H9 (cell line): ENCODE measurements around the gene P2RY12. TPM values are rescaled to one million over a fixed set of nuclear protein-coding genes. Genes with fewer than 3 reads are reported as not detected.

ENCODE experiments used
- DNase-seq: peaks from one replicate; pipeline ENCODE4 v3.0.0-alpha.2; 2017
- H2AFZ ChIP-seq: one replicate; pipeline ENCODE4 v1.6.1; 2013; ENCODE audit warnings: mild to moderate bottlenecking, low read length, control low read depth, moderate library complexity
- H2AK5ac ChIP-seq: 2 replicates; pipeline ENCODE4 v1.6.1; 2013; ENCODE audit warnings: low read length, control low read depth, mixed read lengths; ENCODE audit not compliant: insufficient read length
- H2BK120ac ChIP-seq: one replicate; pipeline ENCODE4 v1.6.1; 2013; ENCODE audit warnings: low read depth, mild to moderate bottlenecking, low read length, control low read depth, inconsistent platforms; ENCODE audit not compliant: poor library complexity, severe bottlenecking
- H2BK12ac ChIP-seq: 2 replicates; pipeline ENCODE4 v1.6.1; 2013; ENCODE audit warnings: low read length, control low read depth, mixed read lengths, low read depth; ENCODE audit not compliant: insufficient read length
- H2BK15ac ChIP-seq: 2 replicates; pipeline ENCODE4 v1.6.1; 2013; ENCODE audit warnings: low read depth, low read length, control low read depth
- H2BK20ac ChIP-seq: one replicate; pipeline ENCODE4 v1.6.1; 2013; ENCODE audit warnings: low read depth, mild to moderate bottlenecking, low read length, control low read depth, inconsistent platforms; ENCODE audit not compliant: poor library complexity, severe bottlenecking
- H2BK5ac ChIP-seq: 2 replicates; pipeline ENCODE4 v1.6.1; 2013; ENCODE audit warnings: low read length, control low read depth, mixed read lengths; ENCODE audit not compliant: insufficient read length
- H3K14ac ChIP-seq: 2 replicates; pipeline ENCODE4 v1.6.1; 2013; ENCODE audit warnings: low read length, control low read depth; ENCODE audit not compliant: insufficient read depth
- H3K18ac ChIP-seq: 2 replicates; pipeline ENCODE4 v1.6.1; 2013; ENCODE audit warnings: low read depth, mild to moderate bottlenecking, mixed read lengths, low read length, control low read depth; ENCODE audit not compliant: insufficient read length
- H3K23ac ChIP-seq: 2 replicates; pipeline ENCODE4 v1.6.1; 2013; ENCODE audit warnings: low read length, control low read depth, mixed read lengths, low read depth; ENCODE audit not compliant: insufficient read length
- H3K23me2 ChIP-seq: 2 replicates; pipeline ENCODE4 v1.6.1; 2013; ENCODE audit warnings: low read depth, mild to moderate bottlenecking, mixed read lengths, low read length, control low read depth; ENCODE audit not compliant: insufficient read length, poor library complexity, severe bottlenecking
- H3K27ac ChIP-seq: 2 replicates; pipeline ENCODE4 v1.5.1; 2013; ENCODE audit warnings: low read length, control low read depth, mixed read lengths, low read depth; ENCODE audit not compliant: insufficient read length
- H3K27me3 ChIP-seq: 2 replicates; pipeline ENCODE4 v1.6.1; 2013; ENCODE audit warnings: low read length, control low read depth, inconsistent platforms; ENCODE audit not compliant: insufficient read depth
- H3K4ac ChIP-seq: 2 replicates; pipeline ENCODE4 v1.6.1; 2013; ENCODE audit warnings: low read depth, mild to moderate bottlenecking, control low read depth, inconsistent platforms, low read length, moderate library complexity
- H3K4me1 ChIP-seq: 2 replicates; pipeline ENCODE4 v1.6.1; 2013; ENCODE audit warnings: low read length, control low read depth, inconsistent platforms; ENCODE audit not compliant: insufficient read depth
- H3K4me2 ChIP-seq: 2 replicates; pipeline ENCODE4 v1.6.1; 2013; ENCODE audit warnings: low read length, control low read depth, mixed read lengths; ENCODE audit not compliant: insufficient read length, insufficient read depth
- H3K56ac ChIP-seq: 2 replicates; pipeline ENCODE4 v1.6.1; 2013; ENCODE audit warnings: low read depth, mild to moderate bottlenecking, mixed read lengths, low read length, control low read depth; ENCODE audit not compliant: insufficient read length
- H3K79me1 ChIP-seq: 2 replicates; pipeline ENCODE4 v1.6.1; 2013; ENCODE audit warnings: low read depth, mild to moderate bottlenecking, moderate library complexity, low read length, control low read depth, inconsistent platforms; ENCODE audit not compliant: insufficient read depth, poor library complexity, severe bottlenecking
- H3K79me2 ChIP-seq: 2 replicates; pipeline ENCODE4 v1.6.1; 2013; ENCODE audit warnings: low read length, control low read depth, inconsistent platforms; ENCODE audit not compliant: insufficient read depth
- H3K9ac ChIP-seq: 2 replicates; pipeline ENCODE4 v1.6.1; 2013; ENCODE audit warnings: low read length, control low read depth, mixed read lengths; ENCODE audit not compliant: insufficient read length; ENCODE audit errors: extremely low read depth
- H3K9me3 ChIP-seq: one replicate; pipeline ENCODE4 v1.6.1; 2013; ENCODE audit warnings: low read depth, low read length, inconsistent platforms; ENCODE audit not compliant: control insufficient read depth
- H3T11ph ChIP-seq: one replicate; pipeline ENCODE4 v1.6.1; 2013; ENCODE audit warnings: mild to moderate bottlenecking, low read length, control low read depth, inconsistent platforms
- H4K20me1 ChIP-seq: one replicate; pipeline ENCODE4 v1.6.1; 2013; ENCODE audit not compliant: control insufficient read depth, insufficient read length, insufficient read depth
- H4K5ac ChIP-seq: 2 replicates; pipeline ENCODE4 v1.6.1; 2013; ENCODE audit warnings: low read depth, mild to moderate bottlenecking, mixed read lengths, low read length, control low read depth; ENCODE audit not compliant: insufficient read length
- H4K8ac ChIP-seq: replicated peaks from 2 replicates; pipeline ENCODE4 v1.6.1; 2013; ENCODE audit warnings: low read length, control low read depth, mixed read lengths, low read depth; ENCODE audit not compliant: insufficient read length
- H4K91ac ChIP-seq: 2 replicates; pipeline ENCODE4 v1.6.1; 2013; ENCODE audit warnings: low read depth, mild to moderate bottlenecking, moderate library complexity, mixed read lengths, low read length, control low read depth; ENCODE audit not compliant: insufficient read length
- H3K27ac Mint-ChIP-seq, 3 experiments: 2 replicates in 2 of 3; 3 replicates in 1 of 3; pipeline ENCODE4 v1.8.0; 2020 to 2021; ENCODE audit warnings: mixed read lengths in 3 of 3, mild to moderate bottlenecking in 1 of 3, moderate library complexity in 1 of 3
- H3K27me3 Mint-ChIP-seq: 2 replicates; pipeline ENCODE4 v1.8.0; 2021; ENCODE audit warnings: low read depth, mild to moderate bottlenecking, moderate library complexity, mixed read lengths
- H3K36me3 Mint-ChIP-seq, 3 experiments: 2 replicates in 2 of 3; 3 replicates in 1 of 3; pipeline ENCODE4 v1.8.0; 2020 to 2021; ENCODE audit warnings: low read depth in 3 of 3, mixed read lengths in 3 of 3; ENCODE audit not compliant: insufficient read depth in 1 of 3
- H3K4me1 Mint-ChIP-seq, 2 experiments: 2 replicates each; pipeline ENCODE4 v1.8.0; 2020; ENCODE audit warnings: mixed read lengths in 2 of 2
- H3K4me3 Mint-ChIP-seq, 2 experiments: 2 replicates in 1 of 2; 3 replicates in 1 of 2; pipeline ENCODE4 v1.8.0; 2020 to 2021; ENCODE audit warnings: mild to moderate bottlenecking in 2 of 2, mixed read lengths in 2 of 2, moderate library complexity in 1 of 2
- H3K9me3 Mint-ChIP-seq, 2 experiments: 2 replicates in 1 of 2; 3 replicates in 1 of 2; pipeline ENCODE4 v1.8.0; 2020; ENCODE audit warnings: mild to moderate bottlenecking in 2 of 2, mixed read lengths in 2 of 2, moderate library complexity in 1 of 2
- CTCF ChIP-seq: fragments of 200-600 bp; sonication (generic); conservative IDR thresholded peaks from 3 replicates; pipeline ENCODE4 v1.8.0; 2021; ENCODE audit warnings: antibody characterized with exemption, mild to moderate bottlenecking
- WGBS: extraction: QIAGEN DNeasy Blood & Tissue Kit; methylation state at CpG from one replicate; pipeline ENCODE4 v1.1.7; 2013; ENCODE audit warnings: missing lambda C conversion rate, low lambda C conversion rate, mixed read lengths; ENCODE audit not compliant: insufficient read length; ENCODE audit errors: extremely low coverage; 5-methylcytosine and 5-hydroxymethylcytosine counted together
- total RNA-seq: library from RNA; stranded (reverse); gene quantifications from 2 replicates; pipeline ENCODE4 v1.2.1, GENCODE V29; 2021

The P2RY12 gene
- total RNA-seq, 1 experiment from 2014 or later = not detected

DNA sequence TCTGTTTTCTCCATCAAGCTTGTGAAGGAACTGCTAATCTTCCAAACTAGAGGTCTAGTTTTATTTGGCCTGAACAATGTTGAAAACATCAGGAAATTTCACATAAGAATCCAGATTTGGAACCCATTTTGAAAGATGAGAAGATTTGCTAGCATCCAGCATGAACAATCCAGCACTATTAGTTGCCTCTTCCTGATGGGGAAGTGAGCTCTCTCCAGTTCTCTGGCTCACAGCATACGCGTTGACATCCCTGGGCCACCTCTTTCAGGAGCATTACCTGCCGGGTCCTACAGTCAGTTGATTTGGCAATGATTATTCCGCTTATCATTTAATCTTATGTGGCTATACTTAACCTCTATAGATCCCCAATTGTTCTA, 78.8 kb downstream of the P2RY12 start:
- Histone ChIP-seq H3K4me2 (no peak overlapping the region), H4K91ac (no peak overlapping the region), H3K79me2 (no peaks in the 10 kb centered on the region), H3T11ph (no peak overlapping the region), H2BK12ac (no peak overlapping the region), H4K8ac (no peak overlapping the region), H4K20me1 (no peaks in the 10 kb centered on the region), H3K27ac (no peak overlapping the region), H3K18ac (no peak overlapping the region), H2AK5ac (no peak overlapping the region), H3K79me1 (no peaks in the 10 kb centered on the region), H3K9ac (no peak overlapping the region), H3K23me2 (no peaks in the 10 kb centered on the region), H3K56ac (no peak overlapping the region), H2BK5ac (no peak overlapping the region), H3K14ac (no peak overlapping the region), H2BK20ac (no peak overlapping the region), H3K4ac (no peak overlapping the region), H2BK15ac (no peak overlapping the region), H2AFZ (no peak overlapping the region), H3K9me3 (no peaks in the 10 kb centered on the region), H3K27me3 (no peaks in the 10 kb centered on the region), H3K23ac (no peak overlapping the region), H3K4me1 (peaks cover 12% of the 10 kb centered on the region; the same call in 1 of the 2 replicates), H2BK120ac (no peak overlapping the region), H4K5ac (no peak overlapping the region)
- no peaks in the 10 kb centered on the region for H3K27me3 Mint-ChIP-seq
- peak overlapping the region in 2 of 3 experiments; percentile 4 to 48; a peak in 3 of 7 replicates for H3K27ac Mint-ChIP-seq
- peaks cover 37 to 44% of the 10 kb centered on the region in 2 experiments for H3K4me1 Mint-ChIP-seq
- WGBS = no CpG with 5 or more reads among the region's 4 CpGs
- 0 out of 5 replicates have a peak overlapping the region, but pooled peaks of 1 of the 2 experiments have one; percentile 28 for H3K4me3 Mint-ChIP-seq
- no peaks in the 10 kb centered on the region for H3K9me3 Mint-ChIP-seq
- DNase-seq = no peak
- TF ChIP-seq CTCF = no peak
- no peaks in the 10 kb centered on the region for H3K36me3 Mint-ChIP-seq
